Measurements from ENCODE around the gene DUSP14. TPM values are rescaled to one million over a fixed set of nuclear protein-coding genes. Genes with fewer than 3 reads are reported as not detected.
A peak's percentile ranks its signal among the peaks of the same experiment; 100 is the strongest.
"Not testable (repeated sequence)": the region's sequence is repeated elsewhere in the genome, so short reads cannot be mapped to it uniquely, and the experiment has no call there.

DUSP14 gene
- 76.7 and 96.7 TPM in 2 replicates for polyA plus RNA-seq (2011; rRNA removed)
- polyA minus RNA-seq (2011; rRNA and poly(A)+ RNA removed) = 55.3 and 76.7 TPM in 2 replicates

GRCh38 chr17:37489197-37490001, at the start of gene DUSP14:
TSS of gene DUSP14 (plus strand) at chr17:37489891. CDS start at chr17:37512273, 22,382 bp downstream.
- ChIA-PET CTCF (interaction anchor here (1.5 kb wide), 1 partner anchor 116 kb away, joined by 5 read pairs; no protein-coding TSS in a partner anchor), POLR2A (interaction anchor here (0.6 to 1.4 kb wide), 2 partner anchors 120 to 1379 kb away, joined by 3 to 4 read pairs; partner anchors contain the start of gene SYNRG)
- Histone ChIP-seq H3K4me3 (ENCODE audit: low read depth, low read length) (peak within 1 kb of the TSS; percentile 87), H3K27ac (ENCODE audit: low read depth, low read length) (peak within 1 kb of the TSS; percentile 99), H3K27me3 (ENCODE audit: control insufficient read depth, insufficient read depth, low read length) (no peaks in the 10 kb centered on the region), H3K9me3 (ENCODE audit: control insufficient read depth, insufficient read depth, low read length) (no peaks in the 10 kb centered on the region)
- DNase-seq (ENCODE audit: low read depth, low spot score) = no peak
- TF ChIP-seq CTCF (IDR thresholded peaks at IDR 0.05; ENCODE audit: low read depth, low read length) = no peak

GRCh38 chr17:37440424-37440823, 49.3 kb upstream of the DUSP14 start:
- Histone ChIP-seq H3K9me3 (ENCODE audit: control insufficient read depth, insufficient read depth, low read length) (no peaks in the 10 kb centered on the region), H3K27ac (ENCODE audit: low read depth, low read length) (no peak overlapping the region), H3K4me3 (ENCODE audit: low read depth, low read length) (no peak overlapping the region), H3K27me3 (ENCODE audit: control insufficient read depth, insufficient read depth, low read length) (no peaks in the 10 kb centered on the region)
- no peak for TF ChIP-seq CTCF (IDR thresholded peaks at IDR 0.05; ENCODE audit: low read depth, low read length)
- ChIA-PET CTCF (no interaction called here), POLR2A (interaction anchor here (0.5 to 1.0 kb wide), 2 partner anchors 10 to 24 kb away, joined by 3 to 5 read pairs; no protein-coding TSS in a partner anchor)
- no peak for DNase-seq (ENCODE audit: low read depth, low spot score)

- H3K27ac ChIP-seq (ENCODE audit: low read depth, low read length) = peak overlapping the region; percentile 21
- POLR2A ChIA-PET = interaction anchor here (0.7 to 1.2 kb wide), 4 partner anchors 11 to 47 kb away, joined by 4 to 6 read pairs (median 5); no protein-coding TSS in a partner anchor
- H3K9me3 ChIP-seq (ENCODE audit: control insufficient read depth, insufficient read depth, low read length); H3K27me3 ChIP-seq (ENCODE audit: control insufficient read depth, insufficient read depth, low read length); CTCF ChIA-PET; H3K4me3 ChIP-seq (ENCODE audit: low read depth, low read length): not testable (repeated sequence)
- DNase-seq (ENCODE audit: low read depth, low spot score) = peak; percentile 33
Observed at GRCh38 chr17:37441369-37442014, 48.2 kb upstream of the DUSP14 start.

GRCh38 chr17:37446027-37446426, 43.7 kb upstream of the DUSP14 start:
- no peak for DNase-seq (ENCODE audit: low read depth, low spot score)
- no peak for TF ChIP-seq CTCF (IDR thresholded peaks at IDR 0.05; ENCODE audit: low read depth, low read length)
- Histone ChIP-seq H3K27me3 (ENCODE audit: control insufficient read depth, insufficient read depth, low read length) (no peaks in the 10 kb centered on the region), H3K9me3 (ENCODE audit: control insufficient read depth, insufficient read depth, low read length) (no peaks in the 10 kb centered on the region), H3K27ac (ENCODE audit: low read depth, low read length) (no peak overlapping the region), H3K4me3 (ENCODE audit: low read depth, low read length) (no peak overlapping the region)
- CTCF ChIA-PET = interaction anchor here (0.9 to 1.1 kb wide), 2 partner anchors 73 to 81 kb away, joined by 3 read pairs; no protein-coding TSS in a partner anchor
- POLR2A ChIA-PET = no interaction called here

GRCh38 chr17:37447641-37448040, 42.0 kb upstream of the DUSP14 start:
- H3K27me3 ChIP-seq (ENCODE audit: control insufficient read depth, insufficient read depth, low read length) = no peaks in the 10 kb centered on the region
- DNase-seq (ENCODE audit: low read depth, low spot score) = no peak
- H3K4me3 ChIP-seq (ENCODE audit: low read depth, low read length) = no peak overlapping the region
- no peak for TF ChIP-seq CTCF (IDR thresholded peaks at IDR 0.05; ENCODE audit: low read depth, low read length)
- peak overlapping the region; percentile 53 for H3K27ac ChIP-seq (ENCODE audit: low read depth, low read length)
- H3K9me3 ChIP-seq (ENCODE audit: control insufficient read depth, insufficient read depth, low read length) = no peaks in the 10 kb centered on the region
- CTCF ChIA-PET = interaction anchor here (0.5 to 1.4 kb wide), 3 partner anchors 10 to 74 kb away, joined by 3 to 6 read pairs (median 4); no protein-coding TSS in a partner anchor
- POLR2A ChIA-PET = interaction anchor here (0.6 kb wide), 1 partner anchor 44 kb away, joined by 3 read pairs; no protein-coding TSS in a partner anchor

Data from AG04450 (cell line).